GM18907 (cell line): ENCODE measurements around the gene PIGBOS1.
A peak's percentile ranks its signal among the peaks of the same experiment; 100 is the strongest.

Source experiments
- ATAC-seq: cut with Tn5 transposase; IDR thresholded peaks from one replicate; pipeline ENCODE4 v1.9.1; 2021; ENCODE audit warnings: mild to moderate bottlenecking, moderate library complexity; ENCODE audit not compliant: unreplicated experiment

The PIGBOS1 gene, protein sequence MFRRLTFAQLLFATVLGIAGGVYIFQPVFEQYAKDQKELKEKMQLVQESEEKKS

GRCh38 chr15:55318588-55319494 lies at the start of gene PIGBOS1, which contains the start of gene PIGB:
TSS of gene PIGBOS1 (minus strand) at chr15:55319123. CDS start at chr15:55317792, 1,331 bp downstream.
TSS of gene PIGB (plus strand) at chr15:55319222. CDS start at chr15:55319251, 29 bp downstream.
- peak; percentile 94 for ATAC-seq

DNA sequence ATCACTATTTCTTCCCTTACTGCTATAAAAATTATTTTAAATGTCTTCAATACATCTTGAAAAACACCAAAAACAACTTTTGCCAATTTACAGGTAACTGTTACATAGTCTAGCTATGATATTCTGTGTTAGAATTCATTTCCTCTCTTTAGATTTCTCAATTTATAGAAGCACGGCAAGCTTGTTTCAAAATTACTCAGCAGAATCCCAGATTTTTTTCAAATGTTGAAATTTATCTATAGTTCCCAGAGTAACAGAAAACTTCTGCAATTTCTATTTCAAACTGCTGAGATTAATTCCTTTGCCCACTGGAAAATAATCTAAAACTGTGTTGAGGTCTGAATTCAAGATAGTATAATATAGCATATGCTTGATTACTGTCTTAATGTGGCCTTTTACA lies 48.1 kb upstream of the PIGBOS1 start:
- no peak for ATAC-seq

DNA sequence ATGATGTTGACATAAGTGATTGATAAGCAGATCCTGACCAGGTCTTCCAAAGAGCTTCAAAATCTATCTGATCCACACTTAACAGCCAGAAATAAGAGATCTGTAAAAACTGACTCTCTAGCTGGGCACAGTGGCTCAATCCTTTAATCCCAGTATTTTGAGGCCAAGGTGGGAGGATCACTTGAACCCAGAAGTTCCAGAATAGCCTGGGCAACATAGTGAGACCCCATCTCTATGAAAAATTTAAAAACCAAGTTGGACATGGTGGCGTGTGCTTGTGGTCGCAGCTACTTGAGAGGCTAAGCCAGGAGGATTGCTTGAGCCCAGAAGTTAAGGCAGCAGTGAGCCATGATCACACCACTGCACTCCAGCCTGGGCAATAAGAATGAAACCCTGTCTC lies 43.7 kb upstream of the PIGBOS1 start:
- no peak for ATAC-seq

GRCh38 chr15:55361048-55361447 lies 42.1 kb upstream of the PIGBOS1 start:
- no peak for ATAC-seq

GRCh38 chr15:55360256-55360655 lies 41.3 kb upstream of the PIGBOS1 start:
- no peak for ATAC-seq

DNA sequence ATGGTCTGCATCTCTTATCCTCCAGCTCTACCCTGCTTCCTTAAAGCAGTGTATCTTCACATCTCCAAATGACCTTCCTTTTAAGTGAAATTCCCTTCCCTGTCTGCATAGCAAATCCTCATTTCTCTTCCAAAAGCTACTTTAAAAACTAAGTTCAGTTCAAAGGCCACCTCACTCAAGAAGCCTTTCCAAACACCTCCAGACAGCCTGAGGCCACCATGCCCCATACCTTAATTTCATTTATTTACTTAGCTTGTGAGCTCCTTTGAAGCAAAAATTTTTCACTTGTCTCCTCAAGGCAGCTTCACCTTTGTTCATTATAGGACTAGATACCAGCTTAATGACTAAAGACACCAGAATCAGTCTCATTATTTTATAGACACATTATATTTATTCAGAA lies 39.5 kb upstream of the PIGBOS1 start:
- no peak for ATAC-seq

GRCh38 chr15:55357774-55358173 lies 38.9 kb upstream of the PIGBOS1 start:
- no peak for ATAC-seq

- ATAC-seq, result no peak
These were observed 38.2 kb upstream of the PIGBOS1 start for GRCh38 chr15:55356985-55357585.

DNA sequence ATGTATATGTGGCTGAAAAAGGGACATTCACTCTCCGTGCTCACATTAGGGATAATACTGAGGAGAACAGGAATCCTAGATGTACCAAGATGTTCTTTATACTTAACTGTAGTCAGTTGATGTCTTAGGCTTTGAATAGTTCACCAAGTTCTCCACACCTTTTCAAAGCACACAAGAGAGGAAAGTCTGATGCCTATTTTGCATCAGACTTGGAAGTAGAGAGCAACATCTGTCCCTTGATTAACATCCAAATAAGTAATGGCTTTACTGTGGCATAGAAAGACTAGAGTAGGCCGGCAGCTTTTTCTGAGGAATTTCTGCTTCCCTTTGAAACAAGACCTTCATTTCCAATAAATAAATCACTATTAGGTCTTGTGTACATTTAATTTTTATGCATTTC lies 34.1 kb upstream of the PIGBOS1 start:
- ATAC-seq, result no peak

GRCh38 chr15:55349282-55349681 lies 30.4 kb upstream of the PIGBOS1 start:
- no peak for ATAC-seq

- ATAC-seq, result no peak
These were observed 29.4 kb upstream of the PIGBOS1 start for GRCh38 chr15:55348281-55348778.

- ATAC-seq, result no peak
These were observed 25.3 kb upstream of the PIGBOS1 start for GRCh38 chr15:55344206-55344605.

- no peak for ATAC-seq
These were observed 24.2 kb upstream of the PIGBOS1 start for GRCh38 chr15:55343168-55343567.

DNA sequence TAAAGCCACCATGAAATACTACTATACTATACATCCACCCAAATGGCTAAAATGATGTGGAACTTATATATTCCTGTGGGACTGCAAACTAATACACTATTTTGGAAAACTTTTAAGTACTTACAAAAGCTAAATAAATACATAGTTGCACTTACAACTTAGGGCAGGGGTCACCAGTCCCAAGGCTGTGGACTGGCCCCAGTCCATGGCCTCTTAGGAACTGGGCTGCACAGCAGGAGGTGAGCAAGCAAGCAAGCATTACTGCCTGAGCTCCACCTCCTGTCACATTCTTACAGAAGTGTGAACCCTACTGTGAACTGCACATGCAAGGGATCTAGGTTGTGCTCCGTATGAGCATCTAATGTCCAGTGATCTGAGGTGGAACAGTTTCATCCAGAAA lies 18.2 kb upstream of the PIGBOS1 start:
- no peak for ATAC-seq

GRCh38 chr15:55334997-55335396 lies 16.1 kb upstream of the PIGBOS1 start:
- no peak for ATAC-seq

DNA sequence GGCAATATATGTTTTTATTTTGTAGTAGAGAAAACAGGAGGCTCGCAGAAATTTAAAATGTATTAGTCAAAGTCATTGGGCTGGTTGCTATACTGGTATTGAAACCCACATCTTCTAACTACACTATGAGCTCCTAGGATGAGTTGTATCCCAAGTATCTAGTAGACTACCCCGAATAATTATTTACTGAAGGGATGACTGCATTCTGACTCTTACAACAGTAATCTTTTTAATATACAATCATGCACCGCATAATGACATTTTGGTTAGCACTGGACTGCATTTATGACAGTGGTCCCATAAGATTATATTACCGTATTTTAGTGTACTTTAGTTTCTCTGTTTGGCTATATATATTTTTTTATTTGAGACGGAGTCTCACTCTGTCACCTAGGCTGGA lies 15.4 kb upstream of the PIGBOS1 start:
- no peak for ATAC-seq

GRCh38 chr15:55327387-55327786 lies 8.5 kb upstream of the PIGBOS1 start:
- ATAC-seq, result no peak

GRCh38 chr15:55322467-55322866 lies 3.5 kb upstream of the PIGBOS1 start:
- ATAC-seq, result no peak

GRCh38 chr15:55320963-55321362 lies 2.0 kb upstream of the PIGBOS1 start:
- ATAC-seq, result no peak

- no peak for ATAC-seq
These were observed 1.3 kb upstream of the PIGBOS1 start for GRCh38 chr15:55320238-55320550.

GRCh38 chr15:55319537-55320237 lies 764 bp upstream of the PIGBOS1 start:
- peak; percentile 39 for ATAC-seq
